NCI-H2227 (cell line): ENCODE results near the gene OXSR1.
"Not testable (repeated sequence)": the region's sequence is repeated elsewhere in the genome, so short reads cannot be mapped to it uniquely, and the experiment has no call there.

ENCODE experiments used
- DNase-seq: peaks from one replicate; lab custom pipeline; 2025; ENCODE audit not compliant: unreplicated experiment; lab: John Stamatoyannopoulos, UW

Gene OXSR1

DNA sequence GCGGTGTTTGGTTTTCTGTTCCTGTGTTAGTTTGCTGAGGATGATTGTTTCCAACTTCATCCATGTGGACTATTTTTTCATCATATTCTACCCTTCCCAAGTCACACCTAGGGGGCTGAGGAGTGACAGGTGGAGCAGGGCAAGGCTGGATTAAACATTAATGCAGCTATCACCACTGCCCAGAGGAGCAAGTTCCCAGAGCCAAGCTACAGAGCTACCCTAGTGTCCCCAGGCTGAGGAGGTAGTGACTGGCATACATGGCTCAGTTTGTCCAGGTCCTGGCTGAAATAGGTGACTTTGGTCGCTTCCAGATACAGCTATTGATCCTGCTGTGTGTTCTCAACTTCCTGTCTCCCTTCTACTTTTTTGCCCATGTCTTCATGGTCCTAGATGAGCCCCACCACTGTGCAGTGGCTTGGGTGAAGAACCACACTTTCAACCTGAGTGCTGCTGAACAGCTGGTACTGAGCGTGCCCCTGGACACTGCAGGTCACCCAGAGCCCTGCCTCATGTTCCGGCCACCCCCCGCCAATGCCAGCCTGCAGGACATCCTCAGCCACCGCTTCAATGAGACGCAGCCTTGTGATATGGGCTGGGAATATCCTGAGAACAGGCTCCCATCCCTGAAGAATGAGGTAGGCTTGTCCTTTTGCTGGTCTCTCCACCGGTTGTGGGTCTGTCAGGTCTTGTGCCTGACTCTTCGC, 100.4 kb downstream of the OXSR1 start, which contains the start of gene SLC22A13:
Gene SLC22A13 (plus strand): TSS at position 209 of the 704 bp plus-strand sequence. CDS start 49 bp downstream, at position 258.
- no peak for DNase-seq

DNA sequence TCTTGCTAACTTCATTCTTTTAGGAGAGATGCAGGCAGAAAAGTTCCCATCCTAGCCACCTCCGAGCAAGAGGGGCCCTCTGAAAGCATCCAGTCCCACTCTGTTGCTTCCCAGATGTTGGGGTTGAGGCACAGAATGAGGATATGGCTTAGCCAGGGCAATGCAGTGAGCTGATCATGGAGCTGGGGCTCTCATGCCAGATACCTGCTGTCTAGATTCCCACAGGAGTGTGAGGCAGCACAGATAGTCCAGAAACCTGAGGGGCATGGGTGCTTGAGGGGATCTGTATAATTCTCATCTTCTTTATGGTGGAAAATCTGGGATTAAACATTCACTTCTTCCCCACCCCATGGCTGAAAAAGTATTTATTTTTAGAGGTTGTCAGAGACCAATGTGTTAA, 101.5 kb downstream of the OXSR1 start:
- DNase-seq = no peak

DNA sequence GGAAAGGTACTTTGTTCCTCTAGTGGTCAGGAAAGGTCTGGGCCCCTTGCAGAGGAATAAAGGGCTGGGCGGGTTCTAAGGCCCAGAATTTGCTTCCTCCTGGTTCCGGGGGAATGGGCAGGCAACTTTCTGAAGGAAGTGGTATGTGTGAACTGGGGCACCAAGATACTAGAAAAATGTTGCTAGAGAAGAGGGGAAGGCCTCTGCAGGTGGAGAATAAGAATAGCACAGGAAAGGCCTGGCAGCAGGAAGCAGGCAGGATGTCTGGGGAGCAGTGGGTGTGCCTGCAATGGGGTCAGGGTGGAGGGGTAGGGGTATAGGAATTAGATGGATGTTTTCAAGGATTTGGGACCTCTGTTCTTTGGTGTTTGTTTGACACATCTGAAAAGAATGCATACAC, 102.3 kb downstream of the OXSR1 start:
- DNase-seq = no peak

DNA sequence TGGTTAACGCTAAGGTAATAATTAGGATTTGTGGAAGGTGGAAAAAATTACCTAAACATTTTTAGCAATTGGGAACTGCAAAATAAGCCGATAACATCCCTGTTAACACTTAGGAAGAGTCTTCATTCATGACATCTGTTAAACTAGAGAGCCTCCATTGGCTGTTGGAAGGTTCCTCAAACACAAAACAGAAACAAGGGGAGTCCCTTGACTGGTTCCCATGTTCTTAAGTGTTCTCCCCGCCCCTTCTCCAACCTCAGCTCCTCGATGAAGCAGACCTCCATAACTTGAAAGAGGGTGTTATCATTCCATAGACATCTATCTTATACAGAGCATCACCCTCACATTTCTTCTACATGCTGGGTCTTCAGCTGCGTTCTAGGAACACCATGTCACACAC, 102.8 kb downstream of the OXSR1 start:
- no peak for DNase-seq

DNA sequence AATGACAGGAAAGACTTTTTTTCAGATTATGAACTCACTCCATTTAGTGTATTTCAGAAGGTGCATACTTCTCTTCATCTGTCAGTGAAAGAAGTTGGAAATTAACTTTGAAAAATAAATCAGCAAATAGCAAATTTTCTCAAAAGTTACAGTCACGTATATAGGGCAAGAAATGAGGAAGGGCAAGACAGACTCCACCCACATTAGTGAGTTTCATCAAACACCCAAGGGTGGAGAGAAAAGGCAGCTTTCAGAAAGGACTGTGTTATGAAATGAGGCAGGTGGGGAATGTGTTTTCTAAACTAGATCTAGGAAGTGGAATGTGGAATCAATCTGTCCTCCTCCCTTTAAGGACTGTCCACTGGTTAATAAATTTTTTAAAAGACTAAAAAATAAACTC, 103.2 kb downstream of the OXSR1 start:
- DNase-seq = no peak

DNA sequence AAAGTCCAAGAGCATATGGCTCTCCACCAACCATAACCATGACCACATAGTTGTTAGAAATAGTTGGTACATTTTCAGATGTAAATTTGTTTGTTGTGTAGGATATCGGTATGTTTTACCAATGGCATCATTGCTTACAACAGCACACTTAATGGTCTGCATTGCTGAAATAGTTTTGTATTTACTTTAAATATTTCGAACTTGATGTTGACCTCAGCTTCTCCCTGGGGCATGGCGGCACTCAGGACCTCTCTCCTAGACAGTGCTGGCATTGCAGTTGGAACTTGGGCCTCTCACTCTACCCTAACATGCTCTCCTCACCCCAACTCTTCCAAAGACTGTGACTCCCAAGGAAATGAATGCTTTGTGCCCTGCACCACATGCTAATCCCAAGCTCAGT, 105.3 kb downstream of the OXSR1 start:
- DNase-seq = no peak

DNA sequence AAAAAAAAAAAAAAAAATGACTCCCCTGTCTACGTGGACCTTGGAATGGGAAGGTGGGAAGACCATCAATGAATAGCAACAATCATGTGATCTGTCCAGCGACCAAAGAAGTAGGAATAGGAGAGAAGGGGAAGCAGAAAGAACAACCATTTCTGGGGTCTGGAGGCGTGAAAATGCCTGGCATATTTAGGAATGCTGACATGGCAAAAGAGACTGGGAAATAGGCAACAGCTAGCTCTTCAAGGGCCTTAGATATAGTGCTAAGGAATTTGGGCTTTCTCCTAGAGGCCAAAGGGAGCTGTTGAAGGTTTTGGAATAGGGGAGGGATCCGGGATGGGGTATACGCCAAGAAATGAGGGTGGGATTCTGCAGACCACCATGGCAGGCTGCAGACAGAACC, 106.2 kb downstream of the OXSR1 start:
- no peak for DNase-seq

DNA sequence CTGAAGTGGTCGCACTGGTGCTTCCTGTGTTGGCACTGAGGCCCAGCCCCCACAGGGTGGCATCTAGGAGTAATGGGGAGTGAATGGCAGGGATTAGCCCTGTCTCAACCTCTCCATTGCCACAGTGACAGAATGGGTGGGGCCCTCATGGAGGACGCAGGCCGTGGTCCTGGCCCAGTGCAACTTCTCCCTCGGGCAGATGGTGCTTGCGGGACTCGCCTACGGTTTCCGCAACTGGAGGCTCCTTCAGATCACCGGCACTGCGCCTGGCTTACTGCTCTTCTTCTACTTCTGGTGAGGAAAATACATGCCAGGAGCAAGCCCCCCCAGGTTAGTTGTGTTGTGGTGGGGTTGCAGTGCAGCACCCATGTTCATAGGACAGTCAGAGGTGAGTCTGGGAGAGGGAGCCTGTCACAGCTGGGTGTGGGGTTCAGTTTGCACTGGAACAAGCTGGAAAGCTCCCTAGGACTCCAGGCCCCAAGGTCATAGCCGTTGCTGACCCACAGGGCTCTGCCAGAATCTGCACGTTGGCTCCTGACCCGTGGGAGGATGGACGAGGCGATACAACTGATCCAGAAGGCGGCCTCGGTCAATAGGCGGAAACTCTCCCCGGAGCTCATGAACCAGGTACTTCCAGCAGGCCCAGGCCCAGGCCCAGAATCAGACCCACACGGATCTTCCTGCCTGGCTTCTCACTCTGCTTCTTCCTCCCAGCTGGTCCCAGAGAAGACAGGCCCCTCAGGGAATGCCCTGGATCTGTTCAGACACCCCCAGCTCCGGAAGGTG, 109.7 kb downstream of the OXSR1 start:
- DNase-seq = no peak

DNA sequence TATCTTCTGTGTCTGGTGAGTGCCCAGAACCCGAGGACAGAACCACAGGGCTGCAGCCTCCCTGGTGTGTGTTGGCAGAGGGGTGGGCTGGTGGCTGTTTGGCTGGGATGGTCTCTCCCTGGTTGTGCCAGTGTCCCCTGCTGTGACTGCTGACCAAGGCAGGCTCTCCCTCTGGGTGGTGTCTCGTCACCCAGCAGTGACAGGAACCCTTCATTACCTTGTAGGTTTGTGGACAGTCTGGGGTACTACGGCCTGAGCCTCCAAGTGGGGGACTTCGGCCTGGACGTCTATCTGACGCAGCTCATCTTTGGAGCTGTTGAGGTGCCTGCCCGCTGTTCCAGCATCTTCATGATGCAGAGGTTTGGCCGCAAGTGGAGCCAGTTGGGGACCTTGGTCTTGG, 110.3 kb downstream of the OXSR1 start:
- DNase-seq = no peak

DNA sequence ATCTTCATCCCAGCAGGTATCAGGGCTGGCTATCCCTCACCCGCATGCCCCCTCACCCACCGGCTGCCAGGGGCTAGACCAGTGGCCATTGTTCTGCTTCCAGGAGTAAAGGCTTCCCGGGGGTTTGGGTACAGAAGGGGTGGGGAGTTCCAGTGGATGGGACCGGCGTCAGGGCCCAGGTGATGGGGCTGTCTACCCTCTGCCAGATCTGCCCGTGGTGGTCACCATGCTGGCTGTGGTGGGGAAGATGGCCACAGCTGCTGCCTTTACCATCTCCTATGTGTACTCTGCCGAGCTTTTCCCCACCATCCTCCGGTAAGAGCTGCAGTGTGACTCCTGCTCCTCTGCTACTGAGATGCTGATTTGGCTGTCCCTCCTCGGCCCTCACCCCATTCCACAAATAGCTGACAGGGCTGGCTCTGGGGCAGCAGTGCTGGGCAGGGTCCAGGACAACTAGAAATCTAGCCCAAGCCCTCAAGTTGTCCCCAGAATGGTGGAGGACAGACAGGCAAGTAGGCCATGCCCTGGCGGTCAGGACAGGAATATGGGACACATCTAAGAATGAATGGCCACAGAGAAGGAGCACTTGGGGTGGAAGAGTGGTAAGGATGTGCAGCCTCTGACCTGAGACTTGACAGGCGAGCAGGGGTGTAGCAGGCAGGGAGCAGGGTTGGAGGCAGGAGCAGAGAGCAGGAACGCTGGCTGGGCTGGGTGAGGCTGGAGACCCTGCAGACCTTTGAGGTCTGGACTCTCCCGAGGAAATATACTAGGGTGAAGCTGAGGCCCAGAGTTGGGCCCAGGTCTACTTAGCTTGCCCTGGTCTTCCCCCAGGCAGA, 111.0 kb downstream of the OXSR1 start:
- DNase-seq = no peak

DNA sequence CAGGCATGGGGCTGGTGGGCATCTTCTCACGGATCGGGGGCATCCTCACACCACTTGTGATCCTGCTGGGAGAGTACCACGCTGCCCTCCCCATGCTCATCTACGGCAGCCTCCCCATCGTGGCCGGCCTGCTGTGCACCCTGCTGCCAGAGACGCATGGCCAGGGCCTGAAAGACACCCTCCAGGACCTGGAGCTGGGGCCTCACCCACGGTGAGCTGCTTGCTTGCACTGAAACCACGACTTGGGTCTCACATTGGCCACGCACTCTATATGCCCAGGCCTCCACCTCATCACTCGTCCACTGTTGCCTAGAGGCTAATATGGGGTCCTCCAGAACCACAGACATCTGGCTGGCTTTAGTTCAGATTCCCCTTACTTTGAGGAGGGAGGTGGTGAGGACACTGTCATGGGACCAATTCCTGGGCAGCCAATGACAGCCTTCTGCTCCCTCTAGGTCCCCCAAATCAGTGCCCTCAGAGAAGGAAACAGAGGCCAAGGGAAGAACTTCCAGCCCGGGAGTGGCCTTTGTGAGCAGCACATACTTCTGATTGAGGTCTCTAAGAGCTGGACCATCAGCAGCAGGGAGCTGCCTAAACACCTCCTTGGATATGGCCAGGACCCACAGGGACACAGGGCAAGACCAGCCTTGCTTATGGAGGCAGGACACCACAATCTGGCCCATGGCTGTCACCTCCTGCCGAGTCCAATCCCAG, 111.7 kb downstream of the OXSR1 start:
- no peak for DNase-seq

DNA sequence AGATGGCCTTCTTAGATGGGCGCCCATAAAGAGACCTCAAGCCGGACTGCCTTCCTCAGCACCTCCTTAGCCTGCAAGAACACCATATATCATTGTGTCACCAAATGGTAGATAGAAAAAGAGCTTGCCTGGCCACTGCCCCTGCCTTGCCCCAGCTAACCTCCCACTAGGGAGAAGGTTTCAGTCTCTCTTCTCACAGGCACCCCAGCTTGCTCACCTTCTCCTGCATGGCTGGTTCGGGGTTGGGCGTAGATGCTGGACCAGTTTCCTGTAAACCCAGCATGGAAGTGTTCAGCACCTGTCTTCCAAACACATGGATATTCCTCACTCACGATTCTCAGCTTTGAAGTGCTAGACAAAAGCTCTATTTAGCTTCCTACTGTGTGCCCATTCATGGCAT, 113.5 kb downstream of the OXSR1 start:
- no peak for DNase-seq

DNA sequence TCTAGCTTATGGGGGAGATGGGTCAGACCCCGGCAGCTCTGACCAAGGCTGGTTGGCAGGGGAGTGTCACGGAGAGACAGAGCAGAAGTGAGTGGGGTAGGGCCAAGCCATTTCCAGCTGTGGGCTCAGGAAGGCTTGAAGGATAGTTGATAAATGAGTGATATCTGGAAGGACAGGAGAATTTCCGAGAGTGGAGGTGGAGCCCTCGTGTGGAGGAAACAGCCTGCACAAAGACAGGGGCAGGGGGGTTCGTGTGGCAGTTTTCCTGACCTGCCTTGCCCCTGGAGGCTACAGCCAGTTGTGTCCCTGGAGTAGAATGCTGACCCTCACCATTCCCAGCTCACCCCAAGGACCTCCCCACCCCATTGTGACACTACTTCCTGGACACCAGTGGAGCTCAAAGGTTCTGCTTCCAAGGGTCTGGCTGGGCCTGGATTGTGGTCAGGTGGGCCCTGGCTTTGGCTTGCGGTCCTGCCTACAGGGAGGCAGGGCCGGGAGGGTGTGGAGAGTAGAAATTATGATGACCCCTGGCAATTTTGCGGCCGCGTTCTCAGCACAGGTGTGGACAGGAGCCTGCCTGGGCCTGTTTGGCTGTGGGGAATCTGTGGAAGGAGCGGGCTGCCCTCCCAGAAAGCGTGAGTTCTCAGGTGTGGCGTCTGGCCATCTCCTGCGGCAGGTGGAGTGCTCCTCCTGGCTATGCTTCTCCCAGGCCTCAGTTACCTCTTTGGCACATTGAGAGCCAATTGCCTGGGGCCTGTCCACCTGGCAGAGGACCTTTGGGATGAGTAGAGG, 116.8 kb downstream of the OXSR1 start, which contains the start of gene SLC22A14:
Gene SLC22A14 (plus strand): TSS at position 400 of the 792 bp plus-strand sequence. CDS start 23,733 bp downstream, outside the sequence.
- no peak for DNase-seq

DNA sequence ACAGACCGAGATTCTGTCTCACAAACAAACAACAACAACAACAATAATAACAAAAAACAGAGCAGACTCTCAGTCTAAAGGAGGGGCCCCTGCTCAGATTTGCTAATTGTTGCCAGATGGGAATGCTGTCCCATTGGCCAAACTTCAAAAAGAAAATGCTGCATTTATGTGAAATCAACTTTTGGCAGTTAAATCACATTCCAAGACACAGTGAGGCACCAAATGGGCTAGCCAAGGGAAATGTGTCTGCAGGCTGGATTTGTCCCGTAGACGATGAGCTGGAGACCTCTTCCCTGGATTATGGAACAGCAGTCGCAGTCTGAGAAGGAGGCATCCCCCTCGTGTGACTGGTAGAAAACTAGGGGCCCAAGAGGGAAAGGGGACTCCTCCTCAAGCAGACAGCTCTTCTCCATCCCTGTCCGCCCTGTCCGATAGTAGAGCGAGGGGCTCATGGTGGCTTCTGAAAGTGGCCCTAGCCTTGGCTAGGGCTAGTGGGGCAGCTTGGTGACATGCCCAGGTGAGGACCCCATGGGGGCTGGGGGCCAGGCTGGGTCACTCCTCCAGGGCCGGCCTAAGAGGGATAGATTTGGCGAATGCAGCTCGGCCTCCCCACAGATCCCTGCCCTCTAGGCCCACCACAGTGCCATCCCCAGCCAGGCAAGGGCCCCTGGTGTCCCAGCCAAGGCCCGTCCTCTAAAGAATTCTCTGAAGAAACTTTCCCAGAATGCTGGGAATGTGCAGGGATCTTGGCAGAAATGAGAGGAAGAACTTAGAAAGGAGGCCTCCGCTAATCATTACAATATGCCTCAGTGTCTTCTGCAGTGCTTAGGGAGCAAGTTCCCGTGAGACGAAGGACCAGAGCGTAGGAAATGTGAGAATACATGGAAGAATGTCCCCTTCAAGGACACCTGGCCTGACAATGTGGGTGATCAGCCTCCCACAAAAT, 118.7 kb downstream of the OXSR1 start:
- no peak for DNase-seq

DNA sequence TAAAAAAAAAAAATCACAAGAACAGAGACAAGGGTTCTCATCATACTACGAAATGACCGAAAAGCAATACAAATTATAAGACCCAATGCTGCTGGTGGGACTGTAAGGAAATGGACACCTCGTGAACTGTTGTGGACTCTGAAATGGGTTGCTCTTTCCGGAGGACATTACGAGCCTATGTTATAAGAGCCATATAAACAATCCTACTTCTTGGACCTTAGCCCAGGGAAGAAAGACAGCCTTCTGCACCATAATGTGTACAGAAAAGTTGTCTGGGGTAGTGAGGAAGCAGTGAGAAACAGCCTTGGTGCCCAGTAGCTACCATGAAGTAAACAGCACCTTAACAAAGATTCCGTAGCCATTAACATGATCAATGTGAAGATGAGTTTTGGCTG, 119.4 kb downstream of the OXSR1 start:
- DNase-seq = no peak

DNA sequence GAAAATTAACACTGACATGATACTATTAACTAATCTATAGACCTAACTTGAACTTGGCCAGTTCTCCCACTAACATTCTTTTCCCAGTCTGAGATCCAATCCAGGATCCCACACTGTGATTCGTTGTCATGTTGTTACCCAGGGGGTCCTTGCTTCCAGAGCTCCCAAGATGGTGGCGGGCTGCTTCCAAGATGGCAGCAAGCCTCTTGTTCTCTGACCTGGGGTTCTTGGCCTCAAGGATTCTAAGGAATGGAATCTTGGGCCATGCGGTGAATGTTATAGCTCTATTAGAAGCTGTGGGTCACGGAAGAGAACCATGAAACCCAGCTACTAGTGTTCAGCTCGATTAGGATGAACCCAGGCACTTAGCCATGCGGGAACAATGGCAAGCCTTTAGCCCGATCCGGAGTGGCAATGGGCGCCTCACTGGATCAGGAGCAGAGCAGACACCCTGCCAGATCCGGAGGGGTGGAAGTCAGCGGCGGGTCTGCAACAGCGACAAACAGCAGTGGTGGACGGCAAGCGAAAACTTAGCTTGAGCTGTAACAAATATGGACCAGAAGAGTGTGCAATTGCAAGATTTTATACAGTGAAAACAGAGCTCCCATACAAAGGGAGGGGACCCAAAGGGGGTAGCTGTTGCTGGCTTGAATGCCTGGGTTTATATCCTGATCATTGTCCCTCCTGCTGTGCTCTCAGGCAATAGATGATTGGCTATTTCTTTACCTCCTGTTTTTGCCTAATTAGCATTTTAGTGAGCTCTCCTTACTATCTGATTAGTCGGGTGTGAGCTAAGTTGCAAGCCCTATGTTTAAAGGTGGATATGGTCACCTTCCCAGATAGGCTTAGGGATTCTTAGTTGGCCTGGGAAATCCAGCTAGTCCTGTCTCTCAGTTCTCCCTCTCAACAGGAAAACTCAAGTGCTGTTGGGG, 124.2 kb downstream of the OXSR1 start:
- DNase-seq = not testable (repeated sequence)

DNA sequence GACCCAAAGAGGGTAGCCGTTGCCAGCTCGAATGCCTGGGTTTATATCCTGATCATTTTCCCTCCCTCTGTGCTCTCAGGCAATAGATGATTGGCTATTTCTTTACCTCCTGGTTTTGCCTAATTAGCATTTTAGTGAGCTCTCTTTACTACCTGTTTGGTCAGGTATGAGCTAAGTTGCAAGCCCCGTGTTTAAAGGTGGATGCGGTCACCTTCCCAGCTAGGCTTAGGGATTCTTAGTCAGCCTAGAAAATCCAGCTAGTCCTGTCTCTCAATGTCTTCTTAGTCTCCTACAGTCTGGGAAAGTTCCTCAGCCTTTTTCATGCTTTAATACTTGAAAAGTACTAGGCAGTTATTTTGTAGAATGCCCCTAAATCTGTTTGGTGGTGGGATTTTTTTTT, 131.7 kb downstream of the OXSR1 start:
- DNase-seq = not testable (repeated sequence)

DNA sequence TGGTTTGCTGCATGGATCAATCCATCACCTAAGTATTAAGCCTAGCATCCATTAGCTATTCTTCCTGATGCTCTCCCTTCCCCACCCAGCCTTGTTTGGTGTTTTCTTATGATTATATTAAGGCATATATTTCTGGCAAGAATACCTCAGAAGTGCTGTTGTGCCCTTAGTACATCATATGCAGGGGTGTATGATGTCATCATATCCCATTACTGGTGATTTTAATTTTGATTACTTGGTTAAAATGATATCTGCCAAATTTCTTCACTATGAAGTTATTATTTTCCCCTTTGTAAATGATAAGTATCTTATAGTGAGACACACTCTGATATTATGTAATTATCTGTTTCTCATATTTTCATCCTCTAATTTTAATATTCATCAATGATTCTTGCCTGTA, 132.2 kb downstream of the OXSR1 start:
- no peak for DNase-seq
